Fibroblast of peridontal ligament (primary cell): ENCODE measurements around the gene C19orf73.
A peak's percentile ranks its signal among the peaks of the same experiment; 100 is the strongest.

Experiments
- DNase-seq: peaks from one replicate; pipeline ENCODE4 v3.0.0-alpha.2; 2010; ENCODE audit errors: extremely low read depth

C19orf73 gene, protein sequence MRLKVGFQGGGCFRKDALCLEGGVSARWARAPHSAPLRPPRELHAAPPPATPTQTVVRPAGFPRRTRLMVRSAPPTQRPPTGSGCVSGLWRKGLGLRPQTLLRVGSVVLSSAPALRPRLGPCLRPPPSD

DNA sequence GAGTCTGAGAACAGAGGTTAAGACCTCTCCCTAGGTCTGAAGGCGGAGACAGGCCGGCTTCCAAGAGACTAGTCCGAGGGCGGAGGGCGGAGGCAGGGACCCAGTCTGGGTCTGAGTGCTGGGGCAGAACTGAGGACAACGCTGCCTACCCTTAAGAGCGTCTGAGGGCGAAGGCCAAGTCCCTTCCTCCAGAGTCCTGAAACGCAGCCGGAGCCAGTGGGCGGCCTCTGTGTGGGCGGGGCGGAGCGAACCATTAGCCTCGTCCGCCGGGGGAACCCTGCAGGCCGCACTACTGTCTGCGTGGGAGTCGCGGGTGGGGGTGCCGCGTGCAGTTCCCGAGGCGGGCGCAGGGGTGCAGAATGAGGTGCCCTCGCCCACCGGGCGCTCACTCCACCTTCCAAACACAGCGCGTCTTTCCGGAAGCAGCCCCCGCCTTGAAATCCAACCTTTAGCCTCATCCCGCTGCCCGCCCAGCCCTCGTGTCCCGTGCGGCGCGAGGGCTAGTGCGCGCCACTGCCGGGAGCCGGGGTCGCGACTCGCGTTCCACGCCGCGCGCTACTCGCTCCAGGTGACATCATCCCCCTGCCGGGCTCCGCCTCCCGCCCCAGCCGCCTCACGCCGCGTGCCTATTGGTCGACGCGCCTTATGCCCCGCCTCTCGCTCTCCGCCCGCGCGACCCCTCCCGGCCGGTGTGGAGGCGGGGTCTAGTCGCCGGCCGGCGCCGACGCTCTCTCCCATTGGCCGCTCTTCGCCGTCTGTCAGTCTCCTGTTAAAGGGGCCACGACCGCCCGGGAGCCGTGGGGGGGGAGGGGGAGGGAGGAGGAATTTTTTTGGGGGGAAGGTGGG is at the start of gene C19orf73:
TSS of gene C19orf73 (minus strand) at position 579 of the 846 bp plus-strand sequence. CDS start at position 458, 121 bp downstream.
- DNase-seq = peak; percentile 86

DNA sequence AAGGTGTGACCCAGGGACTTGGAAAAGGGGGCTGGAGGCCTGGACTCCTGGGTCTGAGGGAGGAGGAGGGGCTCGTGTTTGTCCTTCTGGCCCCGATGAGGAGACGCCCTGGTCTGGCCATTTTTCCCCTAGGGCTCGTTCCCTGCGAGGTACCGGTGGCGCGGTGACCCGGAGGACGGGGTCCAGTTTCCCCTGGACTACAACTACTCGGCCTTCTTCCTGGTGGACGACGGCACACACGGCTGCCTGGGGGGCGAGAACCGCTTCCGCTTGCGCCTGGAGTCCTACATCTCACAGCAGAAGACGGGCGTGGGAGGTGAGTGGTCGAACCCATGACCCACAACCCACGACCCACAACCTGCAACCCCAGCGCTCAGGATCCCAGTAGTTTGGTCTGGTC is 49.5 kb upstream of the C19orf73 start:
- no peak for DNase-seq

GRCh38 chr19:49167857-49168409 is 49.0 kb upstream of the C19orf73 start:
- DNase-seq = no peak

DNA sequence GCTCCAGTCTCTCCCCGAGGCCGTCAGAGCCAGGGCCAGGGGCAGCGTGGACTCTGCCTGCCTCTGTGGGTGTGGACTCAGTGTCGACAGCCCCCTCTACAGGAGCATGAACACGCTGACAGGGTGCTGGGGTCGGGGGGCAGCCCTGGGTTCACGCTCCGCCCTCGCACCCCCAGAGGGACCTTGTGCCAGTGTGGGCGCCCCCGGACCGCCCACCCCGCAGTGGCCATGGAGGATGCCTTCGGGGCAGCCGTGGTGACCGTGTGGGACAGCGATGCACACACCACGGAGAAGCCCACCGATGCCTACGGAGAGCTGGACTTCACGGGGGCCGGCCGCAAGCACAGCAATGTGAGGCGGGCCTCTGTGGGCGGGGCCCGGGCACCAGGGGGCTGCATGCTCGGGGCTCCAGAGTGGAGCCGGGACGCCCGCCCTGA is 46.9 kb upstream of the C19orf73 start:
- DNase-seq = no peak

DNA sequence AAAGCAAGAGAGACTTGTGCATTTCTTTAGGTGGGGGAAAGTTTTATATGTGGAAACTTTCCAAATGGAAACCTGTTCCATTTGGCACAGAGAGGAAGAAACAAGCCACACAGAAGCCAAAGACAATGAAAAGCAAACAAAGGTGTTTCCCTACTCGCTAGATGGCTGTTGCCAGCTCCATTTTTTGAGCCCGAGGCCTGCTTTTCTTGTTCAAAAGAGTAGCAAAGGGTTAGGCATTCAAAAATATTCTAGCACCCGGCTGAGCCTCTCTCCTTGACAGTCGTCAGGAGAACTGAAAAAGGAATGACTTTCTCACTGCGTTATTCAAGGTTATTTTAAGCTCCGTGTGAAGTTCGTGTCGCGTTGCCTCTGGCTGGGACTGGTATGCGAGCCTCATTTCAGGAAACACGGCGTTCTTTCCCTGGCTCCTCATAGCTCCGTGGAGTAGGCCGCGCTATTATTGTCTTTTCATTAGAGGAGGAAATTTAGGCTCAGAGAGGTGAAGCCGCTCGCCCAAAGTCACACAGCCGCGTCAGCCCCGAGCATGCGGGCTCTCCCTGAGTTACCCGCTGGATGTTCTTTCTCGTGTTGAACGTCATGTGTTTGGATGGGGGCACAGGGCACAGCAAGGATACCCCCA is 46.3 kb upstream of the C19orf73 start:
- DNase-seq = no peak

DNA sequence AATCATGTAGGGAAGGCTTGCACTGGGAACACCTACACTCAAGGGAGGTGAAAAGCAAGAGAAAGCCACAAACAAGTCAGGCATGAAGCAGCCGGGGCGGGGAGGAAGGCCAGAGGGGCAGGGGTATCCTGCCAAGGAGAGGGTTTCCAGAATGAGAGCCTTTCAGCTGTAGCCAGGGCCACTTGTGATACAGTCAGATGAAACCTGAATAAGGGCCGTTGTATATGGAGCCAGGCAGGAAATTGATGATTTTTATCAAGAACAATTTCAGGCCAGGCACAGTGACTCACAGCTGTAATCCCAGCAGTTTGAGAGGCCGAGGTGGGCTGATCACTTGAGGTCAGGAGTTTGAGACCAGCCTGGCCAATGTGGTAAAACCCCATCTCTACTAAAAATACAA is 43.0 kb upstream of the C19orf73 start:
- peak; percentile 20 for DNase-seq

DNA sequence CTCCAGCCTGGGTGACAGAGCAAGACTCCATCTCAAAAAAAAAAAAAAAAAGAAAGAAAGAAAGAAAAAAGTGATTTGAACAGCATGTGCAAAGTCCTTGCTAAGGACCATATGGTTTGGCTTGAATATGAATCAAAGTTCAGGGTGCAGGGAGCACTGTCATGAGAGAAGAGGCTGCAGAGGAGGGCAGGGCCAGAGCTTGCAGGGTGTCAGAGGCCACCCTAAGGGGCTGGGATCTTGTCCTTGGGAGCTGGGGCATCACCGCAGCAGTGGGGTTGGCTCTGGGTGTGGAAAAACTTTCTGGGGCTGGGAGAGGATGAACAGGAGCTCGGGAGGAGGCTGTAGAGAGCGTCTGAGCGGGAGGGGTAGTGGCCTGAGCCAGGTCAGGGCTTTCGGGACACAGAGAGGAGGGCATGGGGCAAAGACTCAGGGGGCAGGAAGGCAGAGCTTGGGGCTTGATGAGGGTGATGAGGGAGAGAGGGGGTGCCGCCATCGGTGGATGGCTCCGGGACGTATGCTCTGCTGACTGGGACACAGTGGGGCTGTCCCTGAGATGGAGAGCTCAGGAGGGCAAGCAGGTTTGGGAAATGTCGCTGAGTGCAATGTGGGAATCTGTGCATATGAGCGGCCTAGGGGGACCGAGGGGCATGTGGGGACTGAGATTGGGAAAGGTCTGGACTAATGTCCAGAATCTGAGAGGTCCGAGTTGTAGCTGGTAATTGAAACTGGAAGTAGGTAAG is 41.7 kb upstream of the C19orf73 start:
- no peak for DNase-seq

GRCh38 chr19:49157445-49158224 is 38.7 kb upstream of the C19orf73 start, which contains the start of gene TRPM4:
TRPM4 (plus strand) TSS chr19:49157792; CDS start chr19:49157867, 75 bp downstream.
- DNase-seq = peak; percentile 57

DNA sequence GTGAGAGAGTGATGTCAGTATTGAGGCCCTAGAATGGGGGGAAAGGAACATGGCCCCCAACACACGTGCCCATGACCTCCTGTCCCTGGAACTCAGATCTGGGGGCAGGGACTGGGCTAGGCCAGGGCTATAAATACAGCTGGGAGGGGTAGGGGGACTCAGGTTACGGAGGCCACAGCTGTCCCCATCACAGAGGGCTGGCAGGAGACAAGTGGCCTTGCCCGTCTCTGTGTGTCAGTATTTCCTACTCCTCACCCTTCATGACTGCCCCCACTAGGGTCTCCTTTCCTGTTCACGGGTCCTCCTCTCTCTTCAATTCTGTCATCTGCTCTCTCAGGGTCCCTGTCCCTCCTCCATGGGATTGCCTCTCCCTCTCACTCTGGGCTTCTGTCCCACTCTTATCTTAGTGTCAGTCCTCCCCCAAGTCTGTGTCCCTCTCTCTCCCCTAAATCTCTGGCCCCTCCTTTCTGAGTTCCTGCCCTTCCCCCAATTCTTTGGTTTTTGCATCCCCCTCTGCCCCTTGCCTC is 36.9 kb upstream of the C19orf73 start:
- DNase-seq = no peak

- no peak for DNase-seq
Observed at GRCh38 chr19:49155005-49155819, 36.3 kb upstream of the C19orf73 start, which contains the start of gene HRC. HRC (minus strand) TSS chr19:49155396; CDS start chr19:49155237, 159 bp downstream.

- no peak for DNase-seq
Observed at GRCh38 chr19:49154279-49154678, 35.3 kb upstream of the C19orf73 start.

- DNase-seq = no peak
Observed at GRCh38 chr19:49153167-49153809, 34.3 kb upstream of the C19orf73 start.

DNA sequence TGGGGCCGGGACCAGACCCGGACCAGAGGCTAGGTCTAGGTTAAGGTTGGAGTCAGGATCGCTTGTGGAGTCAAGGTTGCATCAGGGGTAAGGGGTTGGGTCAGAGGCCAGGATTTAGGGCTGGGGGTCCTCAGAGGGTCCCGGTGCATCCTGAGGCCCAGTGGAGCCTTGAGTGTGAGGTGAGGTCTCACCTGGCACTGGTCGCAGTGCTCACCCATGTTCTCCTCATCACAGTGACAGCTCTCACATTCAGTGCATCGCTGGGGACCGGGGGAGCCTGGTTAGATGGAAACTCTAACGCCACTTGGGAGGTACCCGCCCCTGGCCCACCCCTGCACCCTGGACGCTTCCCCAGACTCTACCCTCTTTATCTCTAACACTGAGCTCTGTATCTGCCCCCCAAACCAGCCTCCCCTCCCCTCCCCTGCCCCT is 33.2 kb upstream of the C19orf73 start:
- no peak for DNase-seq

GRCh38 chr19:49151267-49152118 is 32.5 kb upstream of the C19orf73 start:
- DNase-seq = no peak

DNA sequence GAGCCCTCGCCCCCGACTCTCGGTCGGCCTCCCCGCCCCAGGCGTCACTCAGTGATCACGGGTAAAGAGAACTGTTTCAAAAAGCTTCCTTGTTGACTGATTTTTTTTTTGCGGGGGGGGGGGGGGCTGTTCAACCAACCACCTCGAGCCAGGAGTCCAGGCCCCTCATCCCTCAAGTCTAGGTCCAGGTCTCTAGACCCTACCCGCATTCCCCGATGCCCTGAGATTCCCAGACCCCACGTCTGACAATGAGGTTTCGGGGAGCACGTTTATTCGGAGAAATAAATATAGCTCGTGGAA is 32.0 kb upstream of the C19orf73 start:
- no peak for DNase-seq

DNA sequence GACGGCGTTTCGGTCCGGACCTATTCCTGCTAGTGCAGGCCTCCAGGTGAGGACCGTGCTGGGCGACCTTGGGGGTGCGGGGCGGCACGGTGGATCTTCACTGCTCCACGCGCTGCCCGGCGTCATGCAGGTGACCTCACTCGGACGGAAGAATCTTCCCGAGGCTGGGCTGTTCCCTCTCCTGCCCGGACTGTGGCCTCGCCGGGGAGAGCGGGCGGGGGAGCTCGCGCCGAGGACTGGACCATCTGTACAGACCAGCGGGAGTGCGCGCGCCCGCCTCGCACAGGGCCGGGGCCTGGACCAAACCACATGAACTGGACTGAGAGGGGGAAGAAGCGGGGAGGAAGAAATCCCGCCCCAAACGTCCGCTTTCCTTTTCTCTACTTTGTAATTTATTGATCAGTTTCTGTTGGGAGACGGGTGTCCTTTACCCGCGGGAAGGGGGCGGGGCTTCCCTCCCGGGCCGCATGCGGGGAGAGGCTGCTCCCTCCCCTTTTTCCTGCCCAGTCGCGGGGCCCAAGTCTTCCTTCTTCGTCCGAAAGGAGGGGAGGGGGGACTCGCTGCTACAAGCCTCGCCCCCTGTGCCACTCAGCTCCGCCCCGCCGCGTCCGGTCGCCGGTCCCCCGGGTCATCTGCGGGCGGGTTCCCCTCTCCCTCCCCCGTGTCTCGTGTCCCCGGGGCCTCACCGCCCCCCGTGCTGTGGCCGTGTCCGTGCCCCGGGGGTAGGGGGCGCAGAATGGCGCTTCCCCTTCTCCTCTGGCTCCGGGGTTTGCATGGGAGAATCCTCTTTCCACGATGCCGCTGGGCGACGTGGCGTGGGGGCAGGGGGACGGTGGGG is 31.4 kb upstream of the C19orf73 start:
- DNase-seq = peak; percentile 63

- peak; percentile 86 for DNase-seq
Observed at GRCh38 chr19:49149652-49150105, 30.7 kb upstream of the C19orf73 start.
